ENCODE results near the gene LEPR. TPM values are rescaled to one million over a fixed set of nuclear protein-coding genes. Genes with fewer than 3 reads are reported as not detected.

The LEPR gene
- total RNA-seq, 1 donor from 2014 or later: 16.2 TPM

DNA sequence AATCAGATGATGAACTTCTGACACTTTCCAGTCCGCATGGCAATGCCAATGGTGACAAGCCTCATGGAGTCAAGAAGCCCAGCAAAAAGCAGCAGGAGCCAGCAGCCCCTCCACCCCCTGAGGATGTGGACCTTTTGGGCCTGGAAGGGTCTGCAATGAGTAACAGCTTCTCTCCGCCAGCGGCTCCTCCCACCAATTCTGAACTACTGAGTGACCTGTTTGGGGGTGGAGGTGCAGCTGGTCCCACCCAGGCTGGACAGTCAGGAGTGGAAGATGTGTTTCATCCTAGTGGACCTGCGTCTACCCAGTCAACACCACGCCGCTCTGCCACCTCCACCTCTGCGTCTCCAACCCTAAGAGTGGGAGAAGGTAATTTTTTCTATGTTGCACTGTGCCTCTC lies 28.0 kb upstream of the LEPR start:
- TF ChIP-seq POLR2A (IDR thresholded peaks at IDR 0.05) (no peak), POLR2AphosphoS5 (IDR thresholded peaks at IDR 0.05; ENCODE audit: insufficient read depth in 1 of 2, low read depth in 1 of 2) (no peak)
- TF ChIP-seq, protein P1, sequence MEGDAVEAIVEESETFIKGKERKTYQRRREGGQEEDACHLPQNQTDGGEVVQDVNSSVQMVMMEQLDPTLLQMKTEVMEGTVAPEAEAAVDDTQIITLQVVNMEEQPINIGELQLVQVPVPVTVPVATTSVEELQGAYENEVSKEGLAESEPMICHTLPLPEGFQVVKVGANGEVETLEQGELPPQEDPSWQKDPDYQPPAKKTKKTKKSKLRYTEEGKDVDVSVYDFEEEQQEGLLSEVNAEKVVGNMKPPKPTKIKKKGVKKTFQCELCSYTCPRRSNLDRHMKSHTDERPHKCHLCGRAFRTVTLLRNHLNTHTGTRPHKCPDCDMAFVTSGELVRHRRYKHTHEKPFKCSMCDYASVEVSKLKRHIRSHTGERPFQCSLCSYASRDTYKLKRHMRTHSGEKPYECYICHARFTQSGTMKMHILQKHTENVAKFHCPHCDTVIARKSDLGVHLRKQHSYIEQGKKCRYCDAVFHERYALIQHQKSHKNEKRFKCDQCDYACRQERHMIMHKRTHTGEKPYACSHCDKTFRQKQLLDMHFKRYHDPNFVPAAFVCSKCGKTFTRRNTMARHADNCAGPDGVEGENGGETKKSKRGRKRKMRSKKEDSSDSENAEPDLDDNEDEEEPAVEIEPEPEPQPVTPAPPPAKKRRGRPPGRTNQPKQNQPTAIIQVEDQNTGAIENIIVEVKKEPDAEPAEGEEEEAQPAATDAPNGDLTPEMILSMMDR (IDR thresholded peaks at IDR 0.05): no peak
- H3K9me3 ChIP-seq: no peaks in the 10 kb centered on the region
- intact Hi-C loops (cut with DNase I): no loop called here
- no peak overlapping the region for H3K27ac ChIP-seq
- no peaks in the 10 kb centered on the region for H3K27me3 ChIP-seq
- no peaks in the 10 kb centered on the region for H3K36me3 ChIP-seq
- no peaks in the 10 kb centered on the region for H3K4me1 ChIP-seq
- no peak for DNase-seq (ENCODE audit: extremely low spot score in 2 of 2)
- no peak overlapping the region for H3K4me3 ChIP-seq

DNA sequence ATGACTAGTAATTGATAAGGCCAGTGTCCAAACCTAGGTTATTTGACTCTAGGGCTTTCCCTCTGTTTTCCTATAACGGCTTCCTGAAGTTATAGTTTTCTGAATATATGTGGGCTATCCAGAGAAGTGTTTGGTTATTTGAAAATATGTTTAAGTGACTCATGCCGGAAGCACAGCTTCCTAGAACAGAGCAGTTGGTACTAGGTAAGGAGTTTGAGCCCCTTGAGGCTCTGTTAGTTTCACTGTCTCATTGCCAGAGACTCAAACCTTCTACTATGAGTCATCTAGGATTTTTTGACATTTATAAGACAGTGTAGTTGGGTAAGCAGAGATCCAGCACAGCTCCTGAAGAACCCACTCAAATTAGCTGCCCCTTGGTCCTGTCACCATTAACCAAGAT lies 27.1 kb upstream of the LEPR start:
- Histone ChIP-seq H3K27ac (no peak overlapping the region), H3K4me1 (no peaks in the 10 kb centered on the region), H3K4me3 (no peak overlapping the region), H3K9me3 (no peaks in the 10 kb centered on the region), H3K36me3 (no peaks in the 10 kb centered on the region), H3K27me3 (no peaks in the 10 kb centered on the region)
- intact Hi-C loops (cut with DNase I): no loop called here
- TF ChIP-seq, protein P1 (IDR thresholded peaks at IDR 0.05): no peak
- TF ChIP-seq POLR2A (IDR thresholded peaks at IDR 0.05): no peak
- no peak for TF ChIP-seq POLR2AphosphoS5 (IDR thresholded peaks at IDR 0.05; ENCODE audit: insufficient read depth in 1 of 2, low read depth in 1 of 2)
- no peak for DNase-seq (ENCODE audit: extremely low spot score in 2 of 2)

DNA sequence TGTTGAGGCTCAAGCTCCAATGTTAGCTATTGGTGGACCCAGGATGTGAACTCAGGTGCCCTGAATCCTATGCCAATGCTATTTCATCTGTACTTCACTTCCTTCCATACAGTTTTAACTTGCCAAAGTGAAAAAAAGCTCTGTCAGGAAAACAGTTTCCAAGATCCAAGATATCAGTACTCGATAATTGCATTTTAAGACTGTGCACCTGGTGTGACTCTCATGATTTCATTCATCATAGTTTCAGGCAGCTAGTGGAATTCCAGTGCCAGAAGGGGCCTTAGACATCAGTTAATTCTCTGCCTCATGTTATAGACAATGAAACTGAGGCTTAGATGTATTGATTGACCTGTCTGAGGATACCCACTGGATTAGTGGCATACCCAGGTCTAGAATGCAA lies 26.5 kb upstream of the LEPR start:
- Histone ChIP-seq H3K4me1 (no peaks in the 10 kb centered on the region), H3K9me3 (no peaks in the 10 kb centered on the region), H3K36me3 (no peaks in the 10 kb centered on the region), H3K27me3 (no peaks in the 10 kb centered on the region), H3K27ac (no peak overlapping the region), H3K4me3 (no peak overlapping the region)
- DNase-seq (ENCODE audit: extremely low spot score in 2 of 2): no peak
- intact Hi-C loops (cut with DNase I): no loop called here
- no peak for TF ChIP-seq POLR2AphosphoS5 (IDR thresholded peaks at IDR 0.05; ENCODE audit: insufficient read depth in 1 of 2, low read depth in 1 of 2)
- TF ChIP-seq, protein P1 (IDR thresholded peaks at IDR 0.05): no peak
- no peak for TF ChIP-seq POLR2A (IDR thresholded peaks at IDR 0.05)

DNA sequence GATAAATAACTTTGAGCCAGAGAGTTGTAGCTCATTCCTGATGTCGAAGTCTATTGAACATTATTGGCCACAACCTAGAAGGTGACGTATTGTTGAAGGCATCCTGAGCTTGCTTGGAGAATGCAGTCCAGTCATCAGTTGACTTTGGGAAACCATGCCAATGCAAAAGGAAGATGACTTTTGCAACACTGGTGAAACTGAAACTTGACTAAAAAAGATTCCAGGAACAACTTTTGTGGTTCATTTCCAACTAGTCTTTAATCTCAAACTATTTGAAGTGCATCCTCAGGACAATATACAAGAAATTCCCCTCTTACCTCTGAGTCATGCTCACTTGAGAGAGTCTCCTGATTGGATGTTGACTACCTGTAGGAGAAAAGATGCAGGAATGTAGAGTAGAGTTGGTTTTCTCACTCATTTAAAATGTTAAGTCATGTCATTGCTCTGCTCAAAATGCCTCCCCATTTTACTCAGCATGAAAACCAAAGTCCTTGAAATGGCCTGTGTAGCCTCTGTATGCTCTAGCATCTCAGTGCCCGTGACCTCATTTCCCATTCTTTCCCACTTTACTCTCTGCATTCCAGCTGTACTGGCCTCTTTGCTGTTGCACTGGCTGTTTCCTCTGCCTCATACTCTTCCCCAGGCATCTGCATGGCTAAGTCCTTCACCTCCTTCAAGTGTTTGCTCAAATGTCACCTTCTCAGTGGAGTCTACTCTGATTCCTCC lies 24.4 kb upstream of the LEPR start:
- TF ChIP-seq, protein P1 (IDR thresholded peaks at IDR 0.05): no peak
- TF ChIP-seq POLR2AphosphoS5 (IDR thresholded peaks at IDR 0.05; ENCODE audit: insufficient read depth in 1 of 2, low read depth in 1 of 2): no peak
- TF ChIP-seq POLR2A (IDR thresholded peaks at IDR 0.05): no peak
- intact Hi-C loops (cut with DNase I): no loop called here
- Histone ChIP-seq H3K27ac (no peak overlapping the region), H3K4me3 (no peak overlapping the region), H3K9me3 (no peaks in the 10 kb centered on the region), H3K36me3 (no peaks in the 10 kb centered on the region), H3K4me1 (no peaks in the 10 kb centered on the region), H3K27me3 (no peaks in the 10 kb centered on the region)
- DNase-seq (ENCODE audit: extremely low spot score in 2 of 2): no peak

DNA sequence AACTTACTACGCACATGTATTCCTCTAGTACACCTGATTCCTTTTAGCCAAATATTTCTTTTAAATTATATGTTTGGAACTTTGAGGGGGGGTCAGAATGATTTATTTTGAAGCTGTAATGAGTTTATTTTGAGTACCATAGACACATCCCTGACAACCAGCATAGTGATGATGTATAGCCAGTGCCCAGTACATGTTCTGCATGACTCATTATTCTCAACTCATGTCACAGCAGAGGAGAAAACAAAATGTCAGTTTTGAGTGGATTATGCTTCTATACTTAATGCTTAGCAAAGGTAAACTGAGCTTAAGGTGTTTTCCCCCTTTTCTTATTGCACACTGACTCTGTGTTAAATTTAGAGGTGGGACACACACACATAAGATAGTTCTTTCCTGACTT lies 22.4 kb upstream of the LEPR start:
- no peak overlapping the region for H3K27ac ChIP-seq
- TF ChIP-seq, protein P1 (IDR thresholded peaks at IDR 0.05): no peak
- TF ChIP-seq POLR2AphosphoS5 (IDR thresholded peaks at IDR 0.05; ENCODE audit: insufficient read depth in 1 of 2, low read depth in 1 of 2) (no peak), POLR2A (IDR thresholded peaks at IDR 0.05) (no peak)
- intact Hi-C loops (cut with DNase I): no loop called here
- no peaks in the 10 kb centered on the region for H3K4me1 ChIP-seq
- no peaks in the 10 kb centered on the region for H3K9me3 ChIP-seq
- H3K4me3 ChIP-seq: no peak overlapping the region
- no peaks in the 10 kb centered on the region for H3K27me3 ChIP-seq
- no peak for DNase-seq (ENCODE audit: extremely low spot score in 2 of 2)
- no peaks in the 10 kb centered on the region for H3K36me3 ChIP-seq
